Measurements from ENCODE around the gene GDE1.

Gene GDE1

GRCh38 chr16:19485611-19486010 is 36.3 kb downstream of the GDE1 start:
- DNase-seq, result no peak

GRCh38 chr16:19484096-19484495 is 37.8 kb downstream of the GDE1 start:
- no peak for DNase-seq

- DNase-seq, result no peak
These were observed 39.6 kb downstream of the GDE1 start for GRCh38 chr16:19482291-19482690.

- no peak for DNase-seq
These were observed 40.1 kb downstream of the GDE1 start for GRCh38 chr16:19481769-19482168.

- no peak for DNase-seq
These were observed 40.6 kb downstream of the GDE1 start for GRCh38 chr16:19481296-19481695.

- no peak for DNase-seq
These were observed 42.6 kb downstream of the GDE1 start for GRCh38 chr16:19479302-19479721.

GRCh38 chr16:19478505-19478904 is 43.4 kb downstream of the GDE1 start:
- no peak for DNase-seq

GRCh38 chr16:19474617-19475016 is 47.3 kb downstream of the GDE1 start:
- no peak for DNase-seq

GRCh38 chr16:19472482-19472881 is 49.4 kb downstream of the GDE1 start:
- DNase-seq, result no peak

GRCh38 chr16:19468300-19468699 is 53.6 kb downstream of the GDE1 start:
- no peak for DNase-seq

GRCh38 chr16:19463468-19464315 is 58.2 kb downstream of the GDE1 start:
- DNase-seq, result no peak

GRCh38 chr16:19460397-19460796 is 61.5 kb downstream of the GDE1 start:
- no peak for DNase-seq

- no peak for DNase-seq
These were observed 63.0 kb downstream of the GDE1 start for GRCh38 chr16:19458722-19459379.
